Thoracic aorta (tissue), 2 donors: Measurements from ENCODE around the gene PJA2. TPM values are rescaled to one million over a fixed set of nuclear protein-coding genes. Genes with fewer than 3 reads are reported as not detected.

Experiments
- ATAC-seq: fragments of 150-250 bp; one replicate; pipeline ENCODE4 v1.8.0; 2017; ENCODE audit warnings: low read depth; ENCODE audit not compliant: insufficient number of reproducible peaks, low FRiP score
- DNase-seq: peaks from one replicate; pipeline ENCODE4 v3.0.0-alpha.2; 2020; ENCODE audit warnings: low spot score
- H3K27ac ChIP-seq, 2 donors: fragments of 200-600 bp; sonication (generic); 1 replicate in 1 of 2; 2 replicates in 1 of 2; pipeline ENCODE4 v1.5.1; 2016; ENCODE audit warnings: mild to moderate bottlenecking in 2 of 2, moderate library complexity in 2 of 2
- H3K27me3 ChIP-seq: fragments of 200-600 bp; sonication (generic); replicated peaks from 2 replicates; pipeline ENCODE4 v1.6.0; 2016; ENCODE audit warnings: mild to moderate bottlenecking; ENCODE audit not compliant: insufficient read depth
- H3K36me3 ChIP-seq: fragments of 200-600 bp; sonication (generic); one replicate; pipeline ENCODE4 v1.5.1; 2016
- H3K4me1 ChIP-seq, 2 donors: fragments of 200-600 bp; sonication (generic); 1 replicate in 1 of 2; 2 replicates in 1 of 2; pipeline versions ENCODE4 v1.5.1 to v1.6.0; 2016; ENCODE audit warnings: low read depth in 2 of 2, mild to moderate bottlenecking in 1 of 2; ENCODE audit not compliant: control insufficient read depth in 1 of 2
- H3K4me3 ChIP-seq: fragments of 200-600 bp; sonication (generic); 2 replicates; pipeline ENCODE4 v1.5.1; 2016; ENCODE audit warnings: mild to moderate bottlenecking
- H3K9me3 ChIP-seq: fragments of 200-600 bp; sonication (generic); 2 replicates; pipeline ENCODE4 v1.5.1; 2016
- CTCF ChIP-seq: fragments of 200-600 bp; sonication (generic); IDR thresholded peaks from one replicate; pipeline ENCODE4 v1.5.1; 2019; ENCODE audit warnings: antibody characterized with exemption
- total RNA-seq, 2 donors: library from RNA; depleted of rRNA; stranded (reverse); fragments of >200 nt; gene quantifications; one replicate each; pipeline versions ENCODE4 v1.1.0 to v1.2.3, GENCODE V29; 2016

Gene PJA2
- total RNA-seq, 2 donors from 2014 or later: 136 to 155 TPM

GRCh38 chr5:109407913-109408312 is 1.9 kb downstream of the PJA2 start:
- no peaks in the 10 kb centered on the region for H3K36me3 ChIP-seq
- H3K4me1 ChIP-seq: peaks cover 39 to 48% of the 10 kb centered on the region in 2 donors
- no peaks in the 10 kb centered on the region for H3K9me3 ChIP-seq
- ATAC-seq (no peak), DNase-seq (no peak)
- no peaks in the 10 kb centered on the region for H3K27me3 ChIP-seq
- TF ChIP-seq CTCF: no peak
- H3K4me3 ChIP-seq: peak overlapping the region; percentile 81
- peak overlapping the region; percentile 94 to 95 for H3K27ac ChIP-seq

GRCh38 chr5:109406719-109407118 is 3.1 kb downstream of the PJA2 start:
- no peak for ATAC-seq
- Histone ChIP-seq H3K36me3 (no peaks in the 10 kb centered on the region), H3K27me3 (no peaks in the 10 kb centered on the region), H3K4me1 (peaks cover 48 to 50% of the 10 kb centered on the region in 2 donors), H3K27ac (no peak overlapping the region), H3K9me3 (no peaks in the 10 kb centered on the region), H3K4me3 (peak overlapping the region; percentile 81)
- no peak for DNase-seq
- TF ChIP-seq CTCF: no peak

- DNase-seq (no peak), ATAC-seq (no peak)
- Histone ChIP-seq H3K36me3 (no peaks in the 10 kb centered on the region), H3K27ac (no peak overlapping the region), H3K9me3 (no peaks in the 10 kb centered on the region), H3K4me1 (peaks cover 57 to 59% of the 10 kb centered on the region in 2 donors), H3K27me3 (no peaks in the 10 kb centered on the region), H3K4me3 (no peak overlapping the region)
- TF ChIP-seq CTCF: no peak
Observed at GRCh38 chr5:109404428-109404960, 5.3 kb downstream of the PJA2 start.

DNA sequence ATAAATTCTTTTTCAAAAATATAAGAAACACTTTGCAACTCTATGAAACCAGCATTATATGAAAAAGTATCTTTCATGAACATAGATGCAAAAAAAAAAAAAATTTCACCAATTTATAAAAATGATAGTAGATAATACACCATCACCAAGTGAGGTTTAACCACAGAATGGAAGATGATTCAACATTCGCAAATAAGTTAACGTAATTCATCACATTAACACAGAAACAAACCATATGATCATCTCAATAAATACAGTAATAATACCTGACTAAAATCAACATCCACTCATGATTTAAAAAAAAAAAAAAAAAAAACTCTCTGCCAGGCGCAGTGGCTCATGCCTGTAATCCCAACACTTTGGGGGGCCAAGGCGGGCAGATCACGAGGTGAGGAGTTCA is 6.3 kb downstream of the PJA2 start:
- Histone ChIP-seq H3K9me3 (no peaks in the 10 kb centered on the region), H3K4me1 (peaks cover 66 to 69% of the 10 kb centered on the region in 2 donors), H3K27me3 (no peaks in the 10 kb centered on the region), H3K27ac (no peak overlapping the region), H3K36me3 (no peaks in the 10 kb centered on the region), H3K4me3 (no peak overlapping the region)
- ATAC-seq (no peak), DNase-seq (no peak)
- TF ChIP-seq CTCF: no peak

DNA sequence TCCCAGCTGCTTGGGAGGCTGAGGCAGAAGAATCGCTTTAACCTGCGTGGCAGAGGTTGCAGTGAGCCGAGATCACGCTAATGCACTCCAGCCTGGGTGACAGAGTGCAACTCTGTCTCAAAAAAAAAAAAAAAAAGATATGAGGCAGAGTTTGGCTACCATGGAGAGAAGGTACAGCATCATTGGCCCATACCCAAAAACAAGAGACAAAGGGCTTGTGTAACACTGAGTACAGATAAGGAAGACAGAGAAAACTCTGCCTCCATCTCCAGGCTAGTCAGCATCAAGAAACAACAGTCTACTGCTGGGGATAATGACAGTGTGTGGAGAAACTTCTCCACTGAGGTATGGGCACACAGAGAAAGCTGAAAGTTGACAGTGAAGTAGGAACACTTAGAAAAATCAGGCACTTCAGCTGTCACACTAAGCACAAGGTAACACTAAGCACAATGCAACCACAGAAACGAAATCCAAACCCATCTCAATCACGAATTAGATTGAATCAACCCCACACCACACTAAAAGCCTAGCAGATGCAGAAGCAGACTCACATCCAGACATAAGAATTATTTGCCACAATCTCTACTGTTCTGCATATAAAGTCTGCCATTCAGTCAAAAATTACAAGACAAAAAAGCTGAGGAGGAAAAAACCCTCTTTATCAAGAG is 10.5 kb downstream of the PJA2 start:
- peak overlapping the region in 1 of 2 donors; percentile 22 for H3K27ac ChIP-seq
- no peak for DNase-seq
- peaks cover 53 to 70% of the 10 kb centered on the region in 2 donors for H3K4me1 ChIP-seq
- no peaks in the 10 kb centered on the region for H3K9me3 ChIP-seq
- no peak for TF ChIP-seq CTCF
- no peaks in the 10 kb centered on the region for H3K27me3 ChIP-seq
- no peak for ATAC-seq
- no peak overlapping the region for H3K4me3 ChIP-seq
- no peaks in the 10 kb centered on the region for H3K36me3 ChIP-seq
